Fibroblast of skin of right biceps (primary cell): ENCODE results near the gene PRLHR.

Source experiments
- DNase-seq: peaks from one replicate; pipeline ENCODE4 v3.0.0-alpha.2; 2013

PRLHR gene

GRCh38 chr10:118557946-118558345 is 37.5 kb downstream of the PRLHR start:
- no peak for DNase-seq

DNA sequence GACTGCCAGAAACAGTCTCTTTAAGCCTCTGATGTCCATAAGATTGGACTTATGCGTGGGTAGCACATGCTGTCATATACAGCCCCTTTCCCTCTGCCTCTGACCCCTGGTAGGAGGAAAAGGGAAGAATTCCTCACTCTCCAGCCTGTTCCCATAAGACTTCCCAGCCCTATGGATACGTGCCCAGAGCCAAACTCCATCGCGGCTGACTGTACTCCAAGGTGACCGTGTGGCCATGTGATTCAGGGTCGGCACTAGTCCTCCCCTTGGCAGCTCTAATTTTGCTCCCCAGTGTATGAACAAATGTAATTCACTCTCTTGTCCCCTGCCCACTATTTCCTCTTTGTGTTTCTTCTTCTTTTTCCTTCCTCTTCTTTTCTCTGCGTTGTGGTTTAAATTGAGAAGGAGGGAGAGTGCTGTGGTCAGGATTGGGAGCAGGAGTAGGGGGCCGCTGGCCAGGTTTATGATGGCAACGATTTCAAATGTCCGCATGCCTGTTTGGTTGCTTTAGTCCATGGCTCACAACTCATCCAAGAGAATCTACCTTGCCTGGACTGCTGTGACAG is 43.8 kb downstream of the PRLHR start:
- DNase-seq: no peak

DNA sequence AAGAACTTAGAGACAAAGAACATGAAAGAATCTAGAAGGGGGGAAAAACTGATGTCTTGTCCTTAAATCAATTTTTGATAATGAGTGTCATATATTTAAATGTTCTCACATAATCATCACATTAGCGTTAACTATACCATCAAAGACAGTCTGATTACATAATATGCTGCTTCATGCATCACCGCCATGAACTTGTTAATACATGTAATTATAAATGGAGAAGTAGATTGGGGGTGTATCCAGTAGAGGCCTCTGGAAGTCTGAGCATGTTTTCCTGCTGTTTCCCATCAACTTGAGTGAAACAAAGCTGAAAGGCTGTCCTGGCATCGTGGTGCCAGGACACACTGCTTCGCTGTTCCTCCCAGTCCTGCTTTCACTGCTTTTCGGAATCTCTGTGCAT is 48.2 kb downstream of the PRLHR start:
- no peak for DNase-seq

- DNase-seq: no peak
These were observed 49.0 kb downstream of the PRLHR start for GRCh38 chr10:118546479-118546878.

DNA sequence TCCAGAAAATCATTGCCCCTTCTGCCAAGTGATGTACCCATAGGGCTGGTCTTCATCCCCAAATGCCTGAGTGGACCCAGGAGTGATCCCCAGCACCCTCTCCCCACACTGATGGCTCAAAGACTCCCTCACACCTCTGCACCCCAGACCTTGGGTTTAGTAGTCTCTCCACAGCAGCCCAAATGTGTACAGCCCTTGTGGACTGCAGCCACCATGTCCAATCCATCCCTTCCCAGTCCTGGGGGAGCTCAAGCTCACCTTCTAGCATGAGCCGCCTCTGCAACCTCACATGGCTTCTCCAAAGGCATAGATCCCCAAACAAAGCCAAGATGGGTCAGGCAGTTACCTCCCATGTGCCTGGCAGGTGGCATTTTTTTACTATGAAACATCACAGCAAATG is 50.1 kb downstream of the PRLHR start:
- no peak for DNase-seq

GRCh38 chr10:118544401-118544948 is 51.0 kb downstream of the PRLHR start:
- DNase-seq: no peak

- DNase-seq: peak; percentile 53
These were observed 51.6 kb downstream of the PRLHR start for GRCh38 chr10:118543714-118544400.

GRCh38 chr10:118542745-118543144 is 52.7 kb downstream of the PRLHR start:
- no peak for DNase-seq

DNA sequence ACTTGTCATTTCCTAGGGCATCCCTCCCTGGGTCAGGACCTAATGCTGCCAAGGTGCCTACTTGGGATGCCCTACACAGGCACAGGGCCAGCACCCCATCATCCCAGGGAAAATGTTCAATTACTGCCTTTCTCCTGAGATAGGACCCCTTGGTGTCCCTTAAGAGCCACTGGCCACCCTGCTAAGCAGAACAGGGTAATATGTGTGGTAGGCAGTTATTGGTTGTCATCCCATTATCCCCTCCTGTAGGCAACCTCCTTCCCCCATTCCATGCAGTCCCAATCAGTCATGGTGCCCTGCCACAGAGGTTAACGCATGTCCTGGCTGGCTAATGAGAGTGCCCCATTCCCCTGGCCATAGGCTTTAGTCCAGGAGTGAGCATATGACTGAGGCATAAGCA is 53.2 kb downstream of the PRLHR start:
- DNase-seq: no peak

DNA sequence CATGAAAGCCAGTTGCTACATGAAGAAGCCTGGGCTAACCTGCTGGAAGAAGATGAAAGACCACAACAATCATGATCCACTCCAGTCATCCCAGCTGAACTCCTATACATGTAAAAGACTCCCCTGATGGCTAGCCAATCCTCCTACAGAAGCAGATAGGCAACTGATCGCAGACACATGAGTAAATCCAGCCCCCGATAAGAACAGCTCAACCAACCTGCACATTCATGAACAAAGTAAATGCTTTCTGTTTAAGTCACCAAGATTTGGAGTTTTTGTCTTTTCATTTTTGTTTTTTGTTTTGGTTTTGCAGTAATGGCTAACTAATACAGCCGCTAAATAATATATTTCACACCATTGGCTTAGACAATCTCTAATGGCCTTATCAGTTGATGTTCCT is 53.7 kb downstream of the PRLHR start:
- no peak for DNase-seq
